CD4-positive, alpha-beta T cell treated with Interleukin-10 for 1 hour (primary cell): ENCODE measurements around the gene FOLR3.
"Not testable (repeated sequence)": the region's sequence is repeated elsewhere in the genome, so short reads cannot be mapped to it uniquely, and the experiment has no call there.

Source experiments
- DNase-seq: peaks from one replicate; pipeline ENCODE4 v3.0.0-alpha.2; 2020

FOLR3 gene

DNA sequence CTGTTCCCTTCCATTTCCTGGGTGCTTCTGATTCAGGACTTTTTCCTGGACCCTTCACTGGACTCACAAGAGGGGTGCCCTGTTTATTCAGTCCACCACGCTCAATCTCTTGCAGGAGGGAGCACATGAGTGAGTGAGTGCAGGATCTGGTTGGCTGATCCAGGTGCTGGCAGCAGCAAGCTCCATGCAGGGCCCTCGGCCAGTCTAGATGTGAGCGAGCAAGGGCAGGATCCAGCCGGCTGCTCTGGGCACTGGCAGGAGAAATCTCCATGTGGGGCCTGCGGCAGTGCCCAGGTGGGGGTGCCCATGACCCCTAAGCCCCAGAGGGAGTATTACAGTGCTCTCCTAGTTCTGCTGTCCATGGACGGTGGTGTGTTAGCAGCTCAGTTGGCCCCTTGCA, 11.5 kb upstream of the FOLR3 start:
- no peak for DNase-seq

- no peak for DNase-seq
Observed at GRCh38 chr11:72125956-72126355, 9.6 kb upstream of the FOLR3 start.

GRCh38 chr11:72127923-72128322, 7.6 kb upstream of the FOLR3 start:
- DNase-seq: no peak

DNA sequence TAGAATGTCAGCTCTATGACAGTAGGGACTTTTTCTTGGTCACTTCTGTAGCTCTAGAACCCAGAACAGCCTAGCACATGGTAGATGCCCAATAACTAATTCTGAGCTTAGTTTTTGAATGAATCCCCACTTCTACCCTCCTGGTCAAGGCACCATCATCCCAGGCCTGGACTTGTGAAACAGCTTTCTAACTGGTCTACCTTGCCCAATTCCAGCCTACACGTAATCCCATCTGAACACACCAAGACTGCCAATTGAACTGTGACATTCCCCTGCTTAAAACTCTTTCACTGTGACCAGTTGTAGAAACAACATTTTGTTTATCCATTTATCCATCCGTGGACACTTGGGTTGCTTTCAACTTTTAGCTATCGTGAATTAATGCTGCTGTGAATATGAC, 6.1 kb upstream of the FOLR3 start:
- no peak for DNase-seq

DNA sequence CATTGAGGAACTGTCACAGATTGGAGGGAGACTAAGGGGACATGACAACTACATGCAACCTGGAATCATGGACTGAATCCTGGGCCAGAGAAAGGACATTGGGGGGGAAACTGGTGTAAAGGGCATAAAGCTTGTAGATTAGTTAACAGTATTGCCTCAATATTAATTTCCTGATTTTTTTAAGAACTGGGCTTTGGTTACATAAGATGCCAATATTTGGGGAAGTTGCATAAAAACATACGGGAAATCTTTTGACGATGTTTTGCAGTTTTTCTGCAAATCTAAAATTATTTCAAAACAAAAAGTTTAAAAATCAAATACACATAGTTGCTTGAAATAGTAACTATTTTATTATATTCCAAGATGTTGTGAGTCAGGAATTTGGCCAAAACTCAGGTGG, 2.9 kb upstream of the FOLR3 start:
- no peak for DNase-seq

DNA sequence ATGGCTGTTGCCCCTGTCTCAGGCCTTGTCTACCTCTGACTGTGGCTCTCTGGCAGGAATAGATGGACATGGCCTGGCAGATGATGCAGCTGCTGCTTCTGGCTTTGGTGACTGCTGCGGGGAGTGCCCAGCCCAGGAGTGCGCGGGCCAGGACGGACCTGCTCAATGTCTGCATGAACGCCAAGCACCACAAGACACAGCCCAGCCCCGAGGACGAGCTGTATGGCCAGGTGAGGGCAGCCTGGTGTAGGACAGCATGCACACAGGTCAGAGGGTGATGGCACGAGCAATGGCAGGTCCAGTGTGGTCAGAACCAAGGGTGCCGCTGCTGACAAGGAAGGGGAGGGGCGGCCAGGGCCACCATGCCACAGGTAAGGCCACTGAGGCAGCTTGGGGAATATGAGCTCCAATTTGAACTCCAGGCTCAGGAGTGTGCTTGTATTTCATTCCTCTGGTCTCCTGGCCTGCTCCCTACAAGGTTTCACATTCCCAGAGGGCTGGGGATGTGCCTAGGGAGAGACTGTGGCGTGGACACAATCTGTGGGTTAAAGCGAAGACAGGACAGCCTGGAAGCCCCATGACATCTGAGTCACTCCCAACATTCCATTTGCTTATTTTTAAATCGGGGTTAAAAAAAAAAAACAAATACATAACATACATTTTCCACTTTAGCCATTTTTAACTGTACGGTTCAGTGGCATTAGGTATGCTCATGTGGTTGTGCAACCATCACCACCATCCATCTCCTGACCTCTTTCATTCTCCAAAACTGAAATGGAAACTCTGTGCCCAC, 562 bp downstream of the FOLR3 start:
- no peak for DNase-seq

- no peak for DNase-seq
Observed at GRCh38 chr11:72136684-72137262, 1.2 kb downstream of the FOLR3 start.

DNA sequence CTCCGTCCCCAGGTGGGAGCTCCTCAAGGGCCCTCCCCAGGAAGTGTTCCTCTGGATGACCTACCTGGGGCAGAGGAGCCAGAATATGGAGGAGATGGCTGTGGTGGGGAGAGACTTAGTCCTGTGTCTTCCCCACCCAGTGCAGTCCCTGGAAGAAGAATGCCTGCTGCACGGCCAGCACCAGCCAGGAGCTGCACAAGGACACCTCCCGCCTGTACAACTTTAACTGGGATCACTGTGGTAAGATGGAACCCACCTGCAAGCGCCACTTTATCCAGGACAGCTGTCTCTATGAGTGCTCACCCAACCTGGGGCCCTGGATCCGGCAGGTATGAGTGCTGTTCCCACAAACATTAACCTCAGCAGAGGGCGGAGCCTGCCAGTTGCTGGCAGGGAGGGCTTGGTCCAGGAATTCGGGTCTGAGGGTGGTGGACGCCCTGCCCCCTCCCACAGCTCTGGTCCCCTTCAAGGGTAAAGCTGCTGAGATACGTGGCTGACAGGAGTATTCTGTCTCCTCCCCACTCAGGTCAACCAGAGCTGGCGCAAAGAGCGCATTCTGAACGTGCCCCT, 3.4 kb downstream of the FOLR3 start:
- DNase-seq: no peak

- no peak for DNase-seq
Observed at GRCh38 chr11:72139500-72139899, 4.0 kb downstream of the FOLR3 start.

GRCh38 chr11:72140661-72141060, 5.1 kb downstream of the FOLR3 start:
- no peak for DNase-seq

DNA sequence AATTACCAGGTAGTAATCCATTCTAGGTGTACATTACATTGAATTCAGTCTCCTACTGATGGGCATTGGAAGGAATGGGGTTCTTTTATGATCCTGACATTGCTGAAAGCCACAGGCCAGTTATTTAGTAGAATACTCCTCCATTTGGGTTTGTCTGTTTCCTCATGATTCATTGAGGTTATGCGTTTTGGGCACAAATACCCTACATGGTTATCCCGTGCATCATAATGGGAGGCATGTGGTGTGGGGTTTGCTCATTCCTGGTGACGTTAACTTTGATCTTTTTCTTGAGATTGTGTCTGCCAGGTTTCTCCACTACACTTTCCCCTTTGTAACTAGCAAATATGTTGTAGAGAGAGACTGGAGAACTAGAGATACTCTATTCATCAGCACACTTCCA, 5.5 kb downstream of the FOLR3 start:
- no peak for DNase-seq

- not testable (repeated sequence) for DNase-seq
Observed at GRCh38 chr11:72142086-72142485, 6.6 kb downstream of the FOLR3 start.

GRCh38 chr11:72142543-72142942, 7.0 kb downstream of the FOLR3 start:
- not testable (repeated sequence) for DNase-seq

DNA sequence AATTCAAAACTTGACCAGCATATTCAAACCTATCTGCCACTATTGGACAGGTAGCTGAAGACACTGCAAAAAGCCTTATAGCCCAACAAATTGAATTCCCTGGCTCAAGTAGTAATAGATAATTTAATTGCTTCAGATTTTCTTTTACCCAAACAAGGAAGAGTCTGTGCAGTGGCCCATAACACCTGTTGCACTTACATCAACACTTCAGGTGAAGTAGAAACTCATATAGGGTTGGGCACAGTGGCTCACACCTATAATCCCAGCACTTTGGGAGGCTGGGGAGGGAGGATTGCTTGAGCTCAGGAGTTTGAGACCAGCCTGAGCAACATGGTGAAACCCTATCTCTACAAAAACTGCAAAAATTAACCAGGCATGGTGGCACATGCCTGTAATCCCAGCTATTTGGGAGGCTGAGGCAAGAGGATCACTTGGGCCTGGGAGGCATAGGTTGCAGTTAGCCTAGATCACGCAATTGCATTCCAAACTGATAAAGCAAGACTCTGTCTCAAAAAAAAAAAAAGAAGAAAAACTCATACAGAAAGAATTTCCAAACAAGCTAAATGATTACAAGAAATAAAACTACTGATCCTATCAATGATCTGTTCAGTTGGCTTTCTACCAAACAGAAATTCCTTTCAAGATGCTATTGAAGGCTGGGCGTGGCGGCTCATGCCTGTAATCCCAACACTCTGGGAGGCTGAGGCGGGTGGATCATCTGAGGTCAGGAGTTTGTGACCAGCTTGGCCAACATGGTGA, 9.5 kb downstream of the FOLR3 start:
- DNase-seq: no peak

DNA sequence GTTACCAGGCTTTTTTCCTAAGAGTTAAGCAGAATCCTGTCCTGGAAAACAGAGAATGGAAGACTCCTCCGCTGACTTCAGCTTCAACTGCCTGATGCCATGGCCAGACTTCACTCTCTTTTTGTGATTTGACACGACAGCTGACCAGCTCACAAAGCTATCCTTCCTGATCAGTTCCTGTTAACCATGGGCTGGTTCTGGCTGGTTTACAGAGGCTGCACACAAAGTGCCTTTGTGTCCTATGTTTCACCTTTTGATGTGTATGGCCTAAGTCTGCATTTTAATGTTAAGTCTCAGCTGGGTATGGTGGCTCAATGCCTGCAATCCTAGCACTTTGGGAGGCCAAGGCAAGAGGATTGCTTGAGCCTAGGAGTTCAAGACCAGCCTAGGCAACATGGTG, 11.1 kb downstream of the FOLR3 start:
- DNase-seq: no peak

DNA sequence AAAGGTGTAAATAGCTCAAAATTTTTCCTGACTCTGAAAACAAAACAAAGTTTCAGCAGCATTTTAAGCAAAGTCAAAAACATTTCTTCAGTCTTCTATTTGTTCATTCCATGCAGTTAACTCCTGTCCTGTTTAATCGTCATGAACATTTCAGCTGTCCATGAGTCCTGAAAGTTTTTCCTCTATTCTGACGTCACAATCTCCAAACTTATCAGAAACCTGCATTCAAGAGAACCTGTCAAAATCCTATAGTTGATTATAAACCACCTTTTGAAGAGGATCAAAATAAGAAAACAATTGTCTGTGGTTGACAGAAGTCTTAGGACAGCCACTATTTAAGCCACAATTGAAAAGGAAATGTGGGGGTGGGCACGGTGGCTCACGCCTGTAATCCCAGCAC, 15.4 kb downstream of the FOLR3 start:
- no peak for DNase-seq

- DNase-seq: not testable (repeated sequence)
Observed at GRCh38 chr11:72153874-72154273, 18.3 kb downstream of the FOLR3 start.

DNA sequence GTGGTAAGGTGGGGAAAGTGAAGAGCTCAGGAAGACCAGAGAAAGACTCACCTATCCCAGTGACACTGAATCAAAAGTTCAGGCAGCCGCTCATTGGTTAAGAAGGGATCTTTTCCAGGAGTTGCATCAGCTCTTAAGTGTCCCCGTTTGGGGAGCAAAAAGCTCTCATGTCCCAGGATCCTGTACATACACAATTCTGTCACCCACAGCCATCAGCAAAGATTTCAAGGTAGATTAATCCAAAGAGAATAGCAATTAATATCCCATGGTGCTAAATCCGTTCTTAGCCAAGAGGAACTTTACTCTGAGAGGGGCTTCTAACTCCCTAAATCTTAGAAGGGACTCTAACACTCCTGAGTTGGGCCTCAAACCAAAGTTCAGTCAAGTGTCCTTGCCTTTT, 19.3 kb downstream of the FOLR3 start:
- DNase-seq: no peak

- no peak for DNase-seq
Observed at GRCh38 chr11:72155751-72156150, 20.2 kb downstream of the FOLR3 start.

GRCh38 chr11:72157131-72157530, 21.6 kb downstream of the FOLR3 start:
- DNase-seq: no peak

- no peak for DNase-seq
Observed at GRCh38 chr11:72160319-72160718, 24.8 kb downstream of the FOLR3 start.

DNA sequence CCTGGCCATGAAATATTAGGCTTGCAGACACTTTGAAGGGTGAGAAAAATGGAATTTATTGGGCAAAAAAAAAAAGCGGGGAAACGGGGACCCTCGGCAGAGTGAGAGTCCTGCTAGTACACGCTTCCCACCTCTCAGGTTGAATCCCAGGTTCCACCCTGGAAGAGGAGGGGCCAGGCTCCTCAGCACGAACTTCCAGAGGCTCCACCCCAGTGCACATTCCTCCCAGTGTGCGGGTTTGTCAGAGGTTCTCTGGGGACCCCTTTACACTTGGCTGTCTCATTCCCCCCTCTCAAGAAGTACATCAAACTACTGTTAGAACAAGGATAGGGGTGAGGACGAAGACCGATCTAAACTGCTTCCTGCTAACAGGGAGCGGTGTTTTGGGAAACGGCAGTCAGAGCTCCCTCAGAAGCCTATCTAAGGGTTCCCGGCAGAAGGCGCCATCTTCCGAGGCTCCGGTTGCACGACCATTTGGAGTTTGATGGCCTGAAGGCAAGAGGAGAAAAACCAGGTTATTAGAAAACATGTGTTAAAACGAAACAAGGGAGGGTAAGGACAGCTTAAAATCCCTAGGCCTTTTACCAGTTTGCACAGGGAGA, 27.5 kb downstream of the FOLR3 start:
- no peak for DNase-seq

DNA sequence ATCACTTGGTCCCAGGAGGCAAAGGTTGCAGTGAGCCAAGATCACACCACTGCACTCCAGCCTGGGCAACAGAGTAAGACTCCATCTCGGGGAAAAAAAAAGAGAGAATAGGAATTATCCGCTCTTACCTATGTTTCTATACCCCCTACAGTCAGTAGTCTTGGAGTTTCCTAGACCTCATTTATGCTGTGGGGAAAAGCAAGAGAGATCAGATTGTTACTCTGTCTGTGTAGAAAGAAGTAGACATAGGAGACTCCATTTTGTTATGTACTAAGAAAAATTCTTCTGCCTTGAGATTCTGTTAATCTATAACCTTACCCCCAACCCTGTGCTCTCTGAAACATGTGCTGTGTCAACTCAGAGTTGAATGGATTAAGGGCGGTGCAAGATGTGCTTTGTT, 28.7 kb downstream of the FOLR3 start:
- DNase-seq: not testable (repeated sequence)
